ENCODE data around the gene KCNIP2.
"Not testable (repeated sequence)": the region's sequence is repeated elsewhere in the genome, so short reads cannot be mapped to it uniquely, and the experiment has no call there.

Gene KCNIP2

DNA sequence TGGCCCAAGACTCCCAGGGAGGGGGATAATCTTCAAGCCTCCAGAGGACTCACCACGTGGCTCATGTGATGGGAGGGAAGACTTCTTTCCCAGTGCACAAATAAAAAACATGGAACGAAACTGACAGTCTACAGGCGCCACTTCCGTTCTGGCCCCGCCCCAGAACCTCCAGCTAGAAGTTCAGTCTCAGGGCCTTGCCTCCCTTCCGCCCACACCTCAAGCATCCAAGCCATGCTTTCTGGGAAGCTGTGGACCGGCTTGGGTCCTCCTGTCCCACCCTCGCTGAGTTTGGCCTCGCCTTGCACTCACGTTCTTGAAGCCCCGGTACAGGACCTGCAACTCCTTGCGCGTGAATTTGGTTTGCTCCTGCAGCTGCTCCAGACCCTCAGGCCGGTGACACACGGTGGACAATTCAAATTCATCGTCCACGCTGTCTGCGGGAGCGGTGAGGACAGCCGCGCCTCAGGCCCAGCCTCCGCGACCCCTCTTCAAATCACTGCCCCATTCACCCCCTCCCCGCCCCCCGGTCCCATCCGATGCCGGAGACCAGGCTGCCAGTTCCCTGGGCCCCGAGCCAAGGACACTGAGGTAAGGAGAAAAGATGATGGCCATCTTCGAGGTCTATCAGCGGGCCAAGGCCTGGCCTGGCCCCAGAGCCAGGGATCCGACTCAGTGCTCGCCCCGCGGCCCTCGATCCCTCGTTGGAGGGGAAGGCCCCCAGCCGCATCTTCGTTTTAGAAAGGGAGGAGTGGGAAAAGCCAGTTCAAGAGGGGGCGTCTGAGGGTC lies 14.6 kb downstream of the KCNIP2 start:
- no peak for DNase-seq (ENCODE audit: low spot score)

DNA sequence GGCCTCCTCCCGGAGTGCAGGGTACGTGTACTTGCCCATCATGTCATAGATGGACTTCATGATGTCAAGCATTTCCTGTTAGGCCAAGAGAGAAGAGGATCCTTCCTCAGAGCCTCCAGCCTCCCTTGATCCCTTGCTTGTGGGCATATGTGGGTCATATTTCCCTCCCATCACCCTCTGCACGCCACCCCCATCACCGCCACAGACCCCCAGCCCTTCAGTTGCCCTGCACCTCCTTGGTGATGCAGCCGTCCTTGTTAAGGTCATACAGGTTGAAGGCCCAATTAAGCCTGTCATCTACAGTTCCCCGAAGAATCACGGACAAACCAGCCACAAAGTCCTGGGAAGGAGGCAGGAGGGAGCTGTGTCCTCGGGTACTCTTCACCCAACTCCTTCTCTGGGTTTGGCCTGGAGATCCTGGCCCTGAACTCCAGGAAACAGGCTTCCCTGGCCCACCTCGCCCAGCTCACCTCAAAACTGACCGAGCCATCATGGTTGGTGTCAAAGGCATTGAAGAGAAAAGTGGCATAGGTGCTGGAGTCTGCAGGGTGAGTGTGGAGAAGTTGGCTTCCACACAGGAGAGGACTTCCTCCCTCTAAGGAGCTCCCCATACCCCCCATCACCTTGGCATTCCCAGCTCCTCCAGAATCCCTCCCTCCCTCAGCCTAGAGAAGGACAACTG lies 15.5 kb downstream of the KCNIP2 start:
- DNase-seq (ENCODE audit: low spot score): no peak

DNA sequence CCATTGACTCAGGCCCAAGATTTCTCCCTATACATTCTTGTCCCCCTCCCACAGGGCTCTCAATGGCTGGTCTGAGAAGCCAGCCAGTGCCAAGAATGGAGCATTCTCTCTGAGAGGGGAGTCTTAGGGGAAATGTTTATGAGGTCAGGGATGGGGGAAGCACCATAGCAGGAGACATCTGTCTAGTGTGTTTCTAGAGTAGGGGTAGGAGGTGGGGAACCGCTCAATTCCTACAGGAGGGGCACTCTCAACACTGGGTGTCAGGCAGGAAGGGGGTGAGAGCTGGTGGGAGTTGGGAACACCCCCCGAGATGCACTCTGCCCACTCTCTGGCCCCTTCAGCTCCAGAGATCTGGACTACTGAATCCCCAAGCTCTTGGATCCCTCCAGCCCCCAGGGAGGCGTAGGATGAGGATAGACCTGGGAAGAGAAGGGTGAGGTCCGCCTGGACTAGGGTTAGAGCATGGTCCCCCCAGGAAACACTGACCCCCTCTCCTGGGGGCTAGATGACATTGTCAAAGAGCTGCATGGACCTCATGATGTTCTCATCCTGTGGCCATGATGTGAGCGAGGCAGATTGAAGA lies 16.7 kb downstream of the KCNIP2 start:
- DNase-seq (ENCODE audit: low spot score): no peak

DNA sequence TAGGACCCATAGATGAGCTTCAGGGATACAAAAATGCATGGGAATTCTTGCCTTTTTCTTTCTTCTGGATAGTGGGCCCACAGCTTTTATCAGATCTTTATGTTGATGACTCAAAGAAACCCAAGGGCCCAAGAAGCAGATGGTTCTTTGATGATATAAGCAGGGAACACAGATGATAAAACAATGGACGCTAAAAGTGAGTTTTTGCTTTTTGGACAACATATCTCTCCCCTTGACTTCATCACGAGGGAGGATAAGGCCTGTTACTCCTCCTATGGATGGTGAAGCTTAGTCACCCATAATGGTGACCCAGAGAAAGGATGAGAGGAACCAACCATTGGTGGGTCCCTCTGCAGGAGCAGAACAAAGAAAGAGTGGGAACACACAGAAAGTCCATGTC lies 18.9 kb downstream of the KCNIP2 start:
- DNase-seq (ENCODE audit: low spot score): no peak

DNA sequence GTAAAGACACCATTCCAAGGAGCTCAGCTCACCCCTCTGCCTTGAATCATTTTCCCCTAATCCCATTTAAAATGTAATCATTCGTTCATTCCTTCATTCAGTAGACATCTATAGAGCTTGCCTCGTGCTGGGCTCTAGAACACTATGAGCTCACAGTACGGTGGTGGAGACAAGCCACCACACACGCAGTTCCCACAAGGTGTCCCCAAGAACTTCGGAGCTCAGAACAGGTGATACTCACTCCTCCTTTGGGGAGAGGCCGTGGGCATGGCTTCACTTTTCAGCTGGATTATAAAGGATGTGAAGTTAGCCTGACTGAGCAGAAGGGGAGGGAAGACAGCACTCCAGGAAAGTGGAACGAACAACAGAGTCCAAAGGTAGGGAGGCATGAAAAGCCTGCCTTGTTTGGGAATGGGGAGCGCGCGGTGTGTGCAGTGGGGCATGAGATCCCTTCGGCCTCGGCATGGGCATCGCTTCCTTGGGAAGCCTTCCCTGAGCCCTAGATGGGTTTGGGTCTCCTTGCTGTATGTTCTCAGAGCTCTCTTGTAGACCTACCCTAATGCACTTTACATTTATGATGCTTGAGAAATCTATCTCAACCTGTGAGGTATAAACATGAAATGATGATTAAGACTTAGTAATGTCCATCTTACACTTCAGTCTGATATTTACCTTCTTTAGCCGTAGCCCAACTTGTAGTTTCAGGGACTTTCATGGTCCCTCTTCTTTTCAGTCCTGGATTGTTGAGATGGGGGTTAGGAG lies 24.5 kb downstream of the KCNIP2 start:
- DNase-seq (ENCODE audit: low spot score): no peak

DNA sequence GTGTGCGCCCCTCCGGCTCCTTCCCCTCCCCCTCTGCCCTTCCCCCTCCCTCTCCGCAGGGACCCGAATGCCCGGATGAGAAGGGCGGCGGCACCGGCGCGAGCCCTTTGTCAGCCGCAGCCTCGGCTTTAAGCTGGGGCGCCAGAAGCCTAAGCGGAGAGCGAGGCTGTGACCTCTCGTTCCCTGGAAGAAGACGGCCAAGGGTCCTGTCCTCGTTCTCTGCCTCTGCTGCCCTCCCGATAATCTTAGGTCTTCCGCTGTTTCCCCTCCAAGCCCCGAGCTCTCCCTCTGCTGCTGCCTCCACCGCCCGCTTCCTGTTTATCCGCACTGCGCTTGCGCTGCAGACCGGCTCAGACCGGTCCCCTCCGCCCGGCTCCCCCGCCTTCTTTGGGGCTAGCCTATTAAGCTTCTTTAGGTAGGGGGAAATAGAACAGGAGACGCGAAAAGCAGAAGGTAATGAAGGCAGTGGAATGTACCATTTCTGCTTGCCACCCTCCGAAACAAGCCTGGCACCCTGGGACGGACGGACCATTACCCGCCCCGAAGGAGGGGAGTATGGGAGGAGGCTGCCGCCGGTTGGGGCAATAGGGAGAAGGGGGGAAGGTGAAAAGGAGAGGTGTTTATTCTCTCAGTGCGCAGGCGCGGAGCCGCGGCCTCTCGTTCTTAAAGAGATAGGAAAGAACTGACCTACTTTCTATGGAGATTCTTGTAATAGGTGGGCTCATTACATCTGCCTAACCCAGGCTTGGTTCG lies 25.3 kb downstream of the KCNIP2 start, which contains the start of gene OGA:
OGA (minus strand) TSS at position 326 of the 753 bp plus-strand sequence. CDS start 422 bp downstream, outside the sequence.
- DNase-seq (ENCODE audit: low spot score): peak; percentile 97

DNA sequence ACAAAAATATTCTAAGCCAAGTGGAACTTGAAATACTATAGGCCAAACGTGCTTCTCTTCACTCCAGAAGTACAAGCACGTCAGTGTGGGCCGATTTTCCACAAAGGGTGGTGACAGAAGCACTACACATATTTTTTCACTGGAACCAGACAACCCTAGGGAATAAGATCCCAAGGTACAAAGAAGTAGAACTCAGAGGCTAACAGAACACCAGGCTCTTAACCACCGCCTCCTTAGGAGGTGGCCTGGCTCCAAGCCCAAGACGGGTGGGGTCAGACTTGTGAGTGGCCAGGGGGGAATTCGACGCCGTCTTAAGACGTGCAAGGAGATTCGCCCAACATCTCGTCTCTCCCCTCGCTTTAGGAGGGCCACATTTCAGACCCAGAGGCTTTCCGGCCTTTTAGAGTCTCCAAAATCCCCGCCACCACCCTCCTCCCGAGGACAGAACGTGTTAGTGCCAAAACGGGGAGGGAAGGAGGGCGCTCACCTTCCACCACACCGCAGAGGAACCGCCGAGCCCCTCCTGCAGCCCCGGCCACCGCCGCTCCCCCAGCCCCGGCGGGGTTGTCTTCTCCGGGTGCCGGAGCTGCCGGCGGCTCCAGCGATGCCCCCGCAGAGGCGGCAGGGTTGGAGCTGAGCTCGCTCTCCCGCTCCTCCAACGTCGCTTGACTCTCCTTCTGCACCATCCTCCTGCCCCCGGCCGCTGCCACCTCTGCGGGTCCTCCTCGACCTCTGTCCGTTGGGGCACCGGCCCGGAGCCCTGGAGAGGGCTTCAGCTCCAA lies 26.1 kb downstream of the KCNIP2 start:
- peak; percentile 85 for DNase-seq (ENCODE audit: low spot score)

DNA sequence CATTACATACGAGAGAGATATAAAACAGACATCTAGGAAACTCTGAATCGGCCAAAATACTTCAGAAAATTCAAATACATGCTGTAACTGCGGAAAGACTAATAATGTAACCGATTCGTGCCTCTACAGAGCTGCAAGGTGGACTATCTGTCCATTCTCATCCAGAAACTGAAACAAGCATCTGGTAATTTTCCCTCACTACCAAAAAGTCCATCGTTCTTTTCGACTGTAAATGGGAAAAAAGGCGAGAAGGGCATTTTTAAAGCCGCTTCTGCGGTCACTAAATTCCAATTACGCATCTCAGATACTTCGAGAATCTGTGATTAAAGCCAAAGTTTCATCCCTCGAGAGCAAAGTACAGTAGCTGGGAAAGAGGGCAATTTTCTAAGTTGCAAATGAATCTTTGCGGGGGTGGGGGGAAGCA lies 26.7 kb downstream of the KCNIP2 start:
- no peak for DNase-seq (ENCODE audit: low spot score)

DNA sequence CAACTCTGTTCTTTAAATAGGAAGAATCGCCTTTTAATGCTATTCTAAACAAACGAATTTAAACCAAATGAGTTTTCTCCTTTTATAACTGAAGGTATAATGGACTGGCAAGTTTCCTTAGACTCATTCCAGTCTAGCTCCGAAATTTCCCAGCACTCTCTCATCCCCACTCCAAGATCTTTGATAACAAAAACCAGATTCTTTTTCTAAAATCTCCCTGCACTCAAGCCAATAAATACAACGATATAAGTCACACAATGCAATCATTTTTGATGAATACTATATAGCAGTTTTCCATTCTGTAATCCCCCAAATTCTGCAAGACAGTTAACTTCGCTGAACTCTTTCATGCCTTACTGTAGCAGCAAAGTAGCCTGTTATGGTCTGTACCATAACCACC lies 27.2 kb downstream of the KCNIP2 start:
- DNase-seq (ENCODE audit: low spot score): no peak

DNA sequence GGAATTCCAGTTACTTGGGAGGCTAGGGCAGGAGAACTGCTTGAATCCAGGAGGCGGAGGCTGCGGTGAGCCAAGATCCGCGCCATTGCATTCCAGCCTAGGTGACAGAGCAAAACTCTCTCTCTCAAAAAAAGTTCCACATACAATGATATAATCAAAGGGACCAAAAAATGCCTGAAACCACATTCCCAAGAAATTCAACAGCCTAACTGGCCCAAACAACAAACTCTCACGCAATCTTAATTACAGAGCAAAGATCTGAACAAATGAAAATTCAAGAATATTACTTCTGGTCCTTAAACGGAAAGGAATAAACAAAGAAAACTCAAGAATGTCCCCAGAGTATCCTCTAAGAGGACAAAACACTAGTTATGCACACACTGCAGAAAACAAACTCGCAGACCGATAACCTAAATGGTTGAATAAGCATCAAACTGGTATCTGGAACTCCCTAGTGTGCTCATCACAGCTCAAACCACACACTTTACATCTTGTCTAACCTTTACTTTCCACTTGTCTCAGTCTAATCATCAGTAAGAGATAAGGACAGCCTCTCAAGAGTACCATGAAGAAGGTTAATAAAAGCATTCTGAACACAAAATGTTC lies 29.0 kb downstream of the KCNIP2 start:
- DNase-seq (ENCODE audit: low spot score): no peak

DNA sequence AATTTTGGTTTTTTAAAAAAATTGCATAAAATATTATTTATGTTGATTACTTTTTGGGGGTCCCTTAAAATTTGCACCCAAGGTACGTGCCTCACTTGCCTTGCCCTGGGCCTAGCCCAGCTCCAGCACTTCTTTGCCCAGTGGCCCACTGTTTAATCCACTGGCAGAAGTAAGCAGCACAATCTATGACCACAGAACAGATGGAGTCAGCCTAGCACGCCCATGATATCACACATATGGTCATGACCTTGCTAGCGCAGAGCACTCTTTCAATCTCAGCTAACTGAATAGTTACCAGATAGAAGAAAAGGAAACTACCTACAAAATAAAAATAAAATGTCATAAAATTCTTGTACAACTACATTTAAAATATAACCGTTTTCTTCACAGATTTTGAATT lies 31.0 kb downstream of the KCNIP2 start:
- no peak for DNase-seq (ENCODE audit: low spot score)

DNA sequence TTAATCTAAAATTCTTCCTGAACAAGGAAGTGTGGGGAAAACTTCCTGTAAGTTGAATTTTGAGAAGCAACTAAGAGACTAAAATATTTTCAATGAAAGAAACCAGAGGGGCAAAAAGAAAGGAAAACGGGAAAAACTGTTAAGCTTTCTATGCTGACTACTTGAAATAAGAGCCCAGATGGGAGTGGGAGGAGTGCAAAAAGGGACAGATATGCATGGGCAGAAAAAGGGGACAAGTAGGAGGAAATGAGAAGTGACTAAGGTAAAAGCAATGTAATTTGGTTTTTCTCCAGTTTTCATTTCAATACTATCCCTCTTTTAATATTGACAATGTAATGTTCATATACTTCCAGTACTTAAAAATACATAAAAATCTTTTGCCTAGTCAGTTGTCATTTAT lies 36.4 kb downstream of the KCNIP2 start:
- no peak for DNase-seq (ENCODE audit: low spot score)

DNA sequence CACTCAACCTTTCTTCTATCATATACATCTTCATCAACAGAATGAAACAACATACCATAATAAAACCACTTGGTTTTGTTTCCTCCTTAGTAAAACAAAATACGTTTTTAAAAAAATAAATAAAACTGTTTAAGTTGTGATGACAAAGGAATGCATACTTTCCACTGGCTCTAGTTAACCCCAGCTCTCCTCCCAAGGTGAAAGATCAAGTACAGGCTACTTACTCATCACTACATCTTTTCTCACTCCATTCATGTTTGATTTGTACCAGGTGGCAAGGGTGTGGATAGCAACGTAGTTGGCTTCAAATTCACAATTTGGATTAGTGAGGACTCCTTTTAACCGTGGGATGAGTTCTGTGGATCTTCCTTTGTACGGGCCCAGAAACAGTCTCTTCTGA lies 40.1 kb downstream of the KCNIP2 start:
- no peak for DNase-seq (ENCODE audit: low spot score)

DNA sequence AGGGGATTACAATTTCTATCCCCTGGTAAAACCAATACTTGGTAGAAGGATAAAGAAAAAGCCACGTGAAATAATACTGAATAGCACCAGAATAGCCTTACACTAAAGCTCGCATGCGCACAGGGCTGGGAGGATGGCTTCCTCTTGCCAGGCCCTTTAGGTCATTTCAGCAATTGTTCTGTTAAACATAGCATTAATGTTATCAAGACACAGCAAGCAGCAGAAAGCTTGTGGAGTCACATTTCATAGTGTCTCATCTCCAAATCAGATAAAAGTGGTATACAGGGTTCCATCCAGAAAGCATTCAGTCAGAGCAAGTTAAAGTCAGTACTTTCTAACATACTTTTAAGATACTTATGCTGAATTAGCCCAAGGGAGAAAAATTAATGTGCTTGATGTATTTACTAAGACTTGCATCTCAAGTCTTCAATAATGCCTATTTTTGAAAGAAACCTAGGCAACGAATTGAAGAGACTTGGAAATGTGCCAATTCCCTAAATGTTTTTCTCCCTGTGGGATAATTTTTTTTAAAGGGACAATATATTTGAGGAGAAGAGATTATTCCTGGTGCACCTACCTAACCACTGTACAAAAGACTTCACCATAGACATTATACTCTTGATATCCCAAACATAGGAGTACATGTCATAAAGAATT lies 46.1 kb downstream of the KCNIP2 start:
- no peak for DNase-seq (ENCODE audit: low spot score)

DNA sequence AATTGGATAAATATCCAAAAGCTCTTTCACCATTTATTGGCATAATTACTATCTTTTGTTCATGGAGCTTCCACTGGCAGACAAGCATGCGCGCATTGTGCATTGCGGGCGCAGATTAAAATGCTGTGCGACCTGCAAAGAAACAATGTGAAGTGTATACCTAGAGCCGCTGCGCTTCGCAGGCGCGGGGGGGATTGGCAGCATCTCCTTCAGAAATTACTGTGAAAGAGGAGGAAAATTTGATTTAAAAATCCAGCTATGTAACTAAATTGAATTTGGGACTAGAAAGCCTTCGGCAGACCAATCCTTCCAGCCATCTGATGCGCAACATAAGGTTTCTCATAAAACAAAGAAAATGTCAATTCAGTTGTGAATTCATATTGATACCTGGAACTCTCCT lies 50.1 kb downstream of the KCNIP2 start:
- no peak for DNase-seq (ENCODE audit: low spot score)

DNA sequence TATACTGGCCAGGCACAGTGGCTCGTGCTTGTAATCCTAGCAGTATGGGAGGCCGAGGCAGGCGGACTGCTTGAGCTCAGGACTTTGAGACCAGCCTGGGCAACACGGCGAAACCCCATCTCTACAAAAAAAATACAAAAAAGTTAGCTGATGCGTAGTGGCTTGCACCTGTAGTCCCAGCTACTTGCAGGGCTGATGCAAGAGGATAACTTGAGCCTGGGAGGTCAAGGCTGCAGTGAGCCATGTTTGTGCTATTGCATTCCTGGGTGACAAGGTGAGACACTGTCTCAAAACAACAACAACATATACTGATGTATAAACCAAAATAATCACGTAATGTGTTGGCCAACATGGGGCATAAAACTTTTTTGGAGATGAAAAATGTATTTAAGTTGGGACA lies 53.9 kb downstream of the KCNIP2 start:
- DNase-seq (ENCODE audit: low spot score): no peak

DNA sequence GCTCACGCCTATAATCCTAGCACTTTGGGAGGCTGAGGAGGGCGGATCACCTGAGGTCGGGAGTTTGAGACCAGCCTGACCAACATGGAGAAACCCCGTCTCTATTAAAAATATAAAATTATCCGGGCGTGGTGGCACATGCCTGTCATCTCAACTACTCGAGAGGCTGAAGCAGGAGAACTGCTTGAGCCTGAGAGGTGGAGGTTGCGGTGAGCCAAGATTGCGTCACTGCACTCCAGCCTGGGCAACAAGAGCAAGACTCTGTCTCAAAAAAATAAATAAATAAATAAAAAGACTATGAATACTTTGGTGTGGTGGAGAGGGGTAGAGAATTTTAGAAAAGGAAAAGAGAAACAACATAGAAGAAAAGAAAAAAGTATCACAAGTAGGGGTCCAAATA lies 54.4 kb downstream of the KCNIP2 start:
- DNase-seq (ENCODE audit: low spot score): not testable (repeated sequence)

DNA sequence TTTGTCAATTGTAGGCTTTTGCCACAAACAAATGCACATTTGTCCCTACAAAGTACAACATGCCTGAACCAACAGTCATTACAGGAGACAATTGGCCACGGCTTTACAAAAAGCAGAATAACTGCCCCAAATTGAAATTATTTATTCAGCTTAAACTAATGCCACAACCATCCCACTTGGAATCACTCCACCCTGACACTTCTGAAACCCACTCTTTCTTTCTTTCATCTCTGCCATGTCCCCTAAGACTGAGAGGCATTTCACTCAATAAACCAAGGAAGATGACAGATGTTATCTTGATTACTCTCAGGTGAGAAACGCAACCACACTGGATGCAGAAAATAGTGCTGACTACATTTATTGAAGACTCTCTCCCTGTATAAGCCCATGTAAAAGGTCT lies 57.8 kb downstream of the KCNIP2 start:
- no peak for DNase-seq (ENCODE audit: low spot score)

DNA sequence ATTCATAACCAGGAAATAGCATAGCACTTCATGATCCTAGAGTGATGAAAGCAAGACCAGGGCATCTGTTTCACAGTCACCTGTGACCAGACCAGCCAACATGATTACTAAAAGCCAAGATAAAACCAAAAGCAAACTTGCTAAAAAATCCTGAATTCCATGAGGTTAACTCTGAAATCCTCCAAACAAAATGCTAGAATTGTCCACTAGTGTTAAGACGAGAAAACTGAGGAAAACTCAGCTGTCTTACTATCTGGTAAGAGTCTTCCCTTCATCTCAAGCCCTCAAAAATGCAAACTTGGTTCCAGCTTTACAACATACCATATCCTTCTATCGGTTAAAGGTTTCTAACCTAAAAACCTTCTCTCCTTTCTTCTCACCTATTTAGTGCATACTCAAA lies 59.0 kb downstream of the KCNIP2 start:
- DNase-seq (ENCODE audit: low spot score): no peak

DNA sequence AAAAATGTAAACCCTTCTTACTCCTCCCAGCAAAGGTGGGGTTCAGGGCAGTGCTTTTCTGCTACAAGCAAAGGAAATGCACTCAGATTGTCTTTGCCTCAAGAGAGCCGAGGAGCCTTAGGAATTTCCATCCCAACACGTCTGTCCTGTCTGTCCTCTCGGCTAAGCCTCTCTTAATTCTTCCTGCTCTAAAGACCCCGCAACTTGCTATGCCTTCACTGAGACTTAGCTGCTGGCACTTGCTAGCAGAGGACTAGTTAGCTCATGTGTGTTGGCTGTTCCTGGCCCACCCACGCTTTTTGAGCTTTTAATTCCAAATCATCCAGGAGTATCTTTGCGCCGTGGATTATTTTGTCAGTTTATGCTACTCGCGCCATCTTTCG lies 59.9 kb downstream of the KCNIP2 start:
- DNase-seq (ENCODE audit: low spot score): no peak

Measured in hepatic stellate cell (primary cell).